HG02642 (cell line): ENCODE results near the gene RHOG.
A peak's percentile ranks its signal among the peaks of the same experiment; 100 is the strongest.

Source experiments
- ATAC-seq: cut with Tn5 transposase; IDR thresholded peaks from one replicate; pipeline ENCODE4 v1.9.1; 2021; ENCODE audit warnings: mild to moderate bottlenecking; ENCODE audit not compliant: unreplicated experiment, poor library complexity

RHOG gene

GRCh38 chr11:3835751-3836150 lies 5.0 kb downstream of the RHOG start:
- ATAC-seq: no peak

- ATAC-seq: no peak
Observed at GRCh38 chr11:3834664-3835461, 5.9 kb downstream of the RHOG start.

GRCh38 chr11:3834349-3834663 lies 6.5 kb downstream of the RHOG start:
- ATAC-seq: no peak

- ATAC-seq: no peak
Observed at GRCh38 chr11:3833449-3833848, 7.3 kb downstream of the RHOG start.

GRCh38 chr11:3832816-3833215 lies 7.9 kb downstream of the RHOG start:
- no peak for ATAC-seq

GRCh38 chr11:3831378-3832239 lies 9.2 kb downstream of the RHOG start:
- ATAC-seq: no peak

GRCh38 chr11:3830730-3831129 lies 10.0 kb downstream of the RHOG start:
- no peak for ATAC-seq

GRCh38 chr11:3830088-3830487 lies 10.7 kb downstream of the RHOG start:
- no peak for ATAC-seq

GRCh38 chr11:3827434-3828186 lies 13.1 kb downstream of the RHOG start:
- ATAC-seq: no peak

GRCh38 chr11:3826721-3827120 lies 14.0 kb downstream of the RHOG start:
- ATAC-seq: no peak

- ATAC-seq: no peak
Observed at GRCh38 chr11:3825473-3826154, 15.1 kb downstream of the RHOG start.

GRCh38 chr11:3824714-3825472 lies 15.9 kb downstream of the RHOG start:
- peak; percentile 80 for ATAC-seq

- no peak for ATAC-seq
Observed at GRCh38 chr11:3823762-3824506, 16.8 kb downstream of the RHOG start.

GRCh38 chr11:3823303-3823702 lies 17.5 kb downstream of the RHOG start:
- ATAC-seq: no peak

- no peak for ATAC-seq
Observed at GRCh38 chr11:3822312-3822711, 18.4 kb downstream of the RHOG start.

GRCh38 chr11:3820971-3821370 lies 19.8 kb downstream of the RHOG start:
- ATAC-seq: no peak

- ATAC-seq: no peak
Observed at GRCh38 chr11:3817181-3817800, 23.5 kb downstream of the RHOG start.

GRCh38 chr11:3816673-3817072 lies 24.1 kb downstream of the RHOG start:
- no peak for ATAC-seq

- ATAC-seq: no peak
Observed at GRCh38 chr11:3815845-3816244, 24.9 kb downstream of the RHOG start.
